ENCODE data around the gene TNC.

- TF ChIP-seq YY1 (IDR thresholded peaks at IDR 0.05; ENCODE audit: insufficient read depth, insufficient read length), result no peak
- no peak for TF ChIP-seq ZNF274 (IDR thresholded peaks at IDR 0.05; ENCODE audit: low read depth, low read length)
Measured at GRCh38 chr9:115164511-115164974, 46.6 kb upstream of the TNC start.
